CD4-positive, alpha-beta T cell treated with Interleukin-17A for 4 hours (primary cell): ENCODE data around the gene CDK9.
A peak's percentile ranks its signal among the peaks of the same experiment; 100 is the strongest.
"Not testable (repeated sequence)": the region's sequence is repeated elsewhere in the genome, so short reads cannot be mapped to it uniquely, and the experiment has no call there.

Experiments
- DNase-seq: peaks from one replicate; pipeline ENCODE4 v3.0.0-alpha.2; 2020; ENCODE audit warnings: mixed read lengths

CDK9 gene

GRCh38 chr9:127829205-127829906 lies 43.5 kb downstream of the CDK9 start:
- DNase-seq: no peak

GRCh38 chr9:127832248-127832647 lies 46.4 kb downstream of the CDK9 start:
- peak; percentile 55 for DNase-seq

GRCh38 chr9:127833555-127833954 lies 47.7 kb downstream of the CDK9 start:
- no peak for DNase-seq

- no peak for DNase-seq
Observed at GRCh38 chr9:127835991-127836516, 50.2 kb downstream of the CDK9 start.

GRCh38 chr9:127836561-127836960 lies 50.7 kb downstream of the CDK9 start:
- DNase-seq: not testable (repeated sequence)

GRCh38 chr9:127837346-127837745 lies 51.5 kb downstream of the CDK9 start:
- DNase-seq: no peak

- no peak for DNase-seq
Observed at GRCh38 chr9:127838375-127839078, 52.7 kb downstream of the CDK9 start.
